DMS79 treated with DMSO at 0.1 percent for 48 hours (cell line): ENCODE data around the gene ERVMER34-1.

Experiments
- DNase-seq: peaks from one replicate; lab custom pipeline; 2025; lab: John Stamatoyannopoulos, UW

Gene ERVMER34-1

DNA sequence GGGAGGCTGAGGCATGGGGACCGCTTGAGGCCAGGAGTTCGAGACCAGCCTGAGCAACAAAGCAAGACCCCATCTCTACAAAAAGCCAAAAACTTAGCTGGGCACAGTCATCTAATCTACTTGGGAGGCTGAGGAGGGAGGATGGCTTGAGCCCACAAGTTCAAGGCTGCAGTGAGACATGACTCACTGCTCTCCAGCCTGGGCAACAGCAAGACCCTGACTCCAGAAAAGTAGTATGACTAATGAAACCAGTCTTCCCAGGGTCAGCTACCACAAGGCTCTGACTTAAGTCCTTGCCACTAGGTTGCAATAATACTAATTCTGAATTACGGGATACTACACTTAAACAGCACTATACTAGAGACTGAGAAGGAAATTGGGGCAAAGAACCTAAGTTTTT, 33.1 kb downstream of the ERVMER34-1 start:
- DNase-seq, result no peak

DNA sequence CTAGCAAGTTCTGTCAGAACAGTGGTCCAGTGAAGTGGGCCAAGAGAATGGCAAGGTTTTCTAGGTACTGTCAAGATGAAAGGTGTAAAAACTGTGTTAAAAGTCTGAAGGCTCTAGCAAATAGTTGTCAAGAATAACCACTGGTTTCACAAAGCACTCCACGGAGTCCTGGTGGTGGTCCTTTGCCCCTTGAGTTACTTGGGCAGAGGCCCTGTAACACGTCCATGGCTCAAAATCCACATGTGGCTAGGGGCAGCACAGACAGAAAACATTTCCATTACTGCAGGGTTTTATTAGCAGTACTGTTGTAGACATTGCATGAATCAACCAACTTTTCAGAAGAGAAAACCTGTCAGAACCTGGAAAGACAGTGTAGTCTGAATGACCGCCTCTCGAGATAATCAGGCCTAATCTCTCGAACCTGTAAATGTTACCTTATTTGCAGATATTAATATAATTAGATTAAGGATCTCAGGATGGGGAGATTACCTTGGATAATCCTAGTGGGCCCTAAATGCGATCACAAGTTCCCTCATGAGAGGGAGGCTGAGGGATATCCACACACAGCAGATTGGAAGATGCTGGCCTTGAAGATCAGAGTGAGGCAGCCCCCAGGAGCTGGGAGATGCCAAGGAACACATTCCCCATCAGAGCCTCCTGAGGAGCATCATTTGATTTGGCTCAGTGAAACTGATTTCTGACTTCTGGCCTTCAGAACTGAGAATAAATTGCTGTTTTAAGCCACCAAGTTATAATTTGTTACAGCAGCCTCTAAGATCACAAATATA, 34.7 kb downstream of the ERVMER34-1 start:
- DNase-seq, result no peak

DNA sequence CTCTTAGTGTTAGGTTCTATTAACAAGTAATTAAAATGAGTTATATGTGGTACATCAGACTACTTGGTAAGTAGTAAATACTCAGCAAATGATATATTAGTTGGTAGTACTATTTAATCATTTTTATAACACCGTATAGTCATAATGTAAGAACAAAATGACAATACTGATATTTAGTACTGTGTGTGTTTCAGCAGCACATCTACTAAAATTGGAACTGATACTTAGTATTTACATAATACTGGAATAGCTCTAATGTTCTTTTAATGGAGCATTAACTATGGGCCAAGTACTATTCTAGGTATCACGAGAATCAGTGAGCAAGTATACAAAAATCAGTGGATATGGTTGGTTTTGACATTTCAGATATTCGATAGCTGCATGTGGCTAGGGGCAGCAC, 35.3 kb downstream of the ERVMER34-1 start:
- no peak for DNase-seq

DNA sequence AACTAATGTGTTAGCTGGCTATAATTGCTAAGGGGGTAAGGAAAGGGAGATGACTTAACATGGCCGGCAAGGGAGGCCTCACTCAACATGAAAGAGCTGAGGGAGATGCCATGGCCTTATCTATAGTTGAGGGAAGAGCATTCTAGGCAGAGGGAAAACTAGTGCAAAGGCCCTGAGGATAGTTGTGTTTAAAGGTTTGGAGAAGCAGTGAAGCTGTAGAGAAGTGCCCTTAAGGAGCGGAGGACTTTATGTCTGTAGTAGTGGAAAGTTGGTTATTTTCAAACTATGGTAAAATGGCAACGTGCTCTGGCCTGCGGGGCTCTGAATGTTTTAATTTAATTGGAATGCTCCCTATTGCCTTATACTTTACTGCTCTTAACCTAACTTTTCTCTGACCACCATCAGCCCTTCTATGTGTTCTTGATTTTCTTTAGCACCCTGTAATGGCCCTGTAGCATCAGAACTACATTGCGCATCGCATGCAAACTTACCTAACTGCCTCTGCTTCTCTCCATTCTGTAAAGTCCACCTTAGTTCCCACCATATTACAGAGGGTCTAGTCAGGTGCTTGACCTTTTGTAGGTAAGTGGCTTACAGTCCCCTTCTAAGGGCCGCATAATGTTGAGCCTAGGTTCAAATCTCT, 35.8 kb downstream of the ERVMER34-1 start:
- DNase-seq, result no peak

GRCh38 chr4:52714597-52715254, 36.5 kb downstream of the ERVMER34-1 start:
- DNase-seq, result no peak

- DNase-seq, result no peak
Measured at GRCh38 chr4:52713456-52713937, 37.7 kb downstream of the ERVMER34-1 start.

DNA sequence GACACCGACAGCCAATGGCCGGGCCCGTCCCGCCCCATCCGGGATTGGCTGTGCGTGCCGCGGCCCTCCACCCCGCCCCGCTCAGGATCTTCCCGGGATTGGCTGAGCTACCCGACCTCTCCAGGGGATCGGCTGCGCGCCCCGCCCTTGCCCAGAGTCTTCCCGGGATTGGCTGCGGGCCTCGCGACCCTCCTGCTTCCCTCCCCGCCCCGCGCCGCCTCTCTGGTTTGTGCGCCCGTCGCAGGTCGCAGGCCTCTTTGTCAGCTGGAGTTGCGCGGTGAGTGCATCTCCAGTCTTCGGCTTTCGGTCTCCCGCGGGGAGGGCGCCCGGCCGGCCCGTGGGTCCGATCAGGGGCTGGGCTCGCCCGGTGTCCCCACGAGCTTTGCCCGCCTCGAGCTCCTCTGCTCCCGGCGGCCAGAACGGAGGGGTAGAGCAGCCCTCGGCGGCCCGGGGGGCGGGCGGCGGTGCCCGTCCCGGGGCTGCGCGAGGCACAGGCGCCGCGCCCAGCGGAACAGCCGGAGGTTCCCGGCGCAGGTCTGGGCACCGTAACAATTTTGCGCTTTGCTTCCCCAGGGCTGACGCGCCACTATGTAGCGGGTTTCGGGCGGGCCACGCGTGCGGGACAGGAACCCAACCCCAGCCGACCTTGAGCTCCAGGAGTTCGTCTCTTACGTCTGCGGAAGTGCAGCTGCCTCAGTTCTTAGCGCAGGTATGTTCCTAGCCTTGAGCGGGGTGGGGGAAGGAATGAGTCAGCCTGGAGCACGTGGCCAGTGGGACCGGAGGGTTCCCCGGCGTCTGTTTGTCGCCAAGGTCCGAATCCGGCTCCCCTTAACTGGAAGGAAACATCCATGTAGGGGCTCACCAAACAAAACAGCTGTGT, 38.7 kb downstream of the ERVMER34-1 start:
- peak; percentile 84 for DNase-seq

DNA sequence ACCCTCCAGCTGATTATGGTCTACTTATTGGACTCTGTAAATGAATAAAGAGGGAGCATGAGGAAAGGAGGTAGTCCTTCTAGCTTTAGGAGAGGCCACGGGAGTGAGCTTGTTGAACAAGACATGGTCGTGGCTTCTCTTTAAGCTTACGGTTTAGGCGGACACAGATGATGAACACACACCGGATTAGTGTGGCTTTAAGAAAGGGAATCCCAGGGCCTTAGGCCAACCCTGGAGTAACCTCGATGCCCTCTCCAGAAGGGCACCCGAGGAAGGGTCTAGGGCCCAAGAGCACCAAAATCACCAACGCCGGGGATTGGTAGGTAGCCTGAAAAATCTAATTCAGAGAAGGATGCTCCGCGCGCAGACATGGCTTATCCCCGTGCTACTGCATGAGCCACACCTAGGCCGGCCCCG, 39.4 kb downstream of the ERVMER34-1 start:
- no peak for DNase-seq

DNA sequence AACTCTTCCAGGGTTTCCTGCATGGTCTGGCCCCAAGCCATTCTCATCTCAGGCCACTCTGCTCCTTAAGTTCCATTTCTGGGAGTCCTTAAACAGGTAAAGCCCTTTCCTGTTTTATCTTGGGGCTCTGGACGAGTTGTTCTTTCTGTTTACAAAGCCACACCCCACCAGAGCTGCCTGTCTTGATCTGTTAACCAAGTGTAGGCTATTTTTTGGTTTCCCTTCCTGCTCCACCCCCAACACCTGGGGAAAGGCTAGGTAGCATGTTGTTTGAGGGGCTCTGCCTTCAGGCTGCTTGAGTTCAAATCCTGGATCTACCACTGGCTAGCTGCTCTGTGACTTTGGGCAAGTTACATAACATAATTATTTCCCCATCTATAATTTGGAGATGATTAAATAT, 40.0 kb downstream of the ERVMER34-1 start:
- DNase-seq, result no peak

DNA sequence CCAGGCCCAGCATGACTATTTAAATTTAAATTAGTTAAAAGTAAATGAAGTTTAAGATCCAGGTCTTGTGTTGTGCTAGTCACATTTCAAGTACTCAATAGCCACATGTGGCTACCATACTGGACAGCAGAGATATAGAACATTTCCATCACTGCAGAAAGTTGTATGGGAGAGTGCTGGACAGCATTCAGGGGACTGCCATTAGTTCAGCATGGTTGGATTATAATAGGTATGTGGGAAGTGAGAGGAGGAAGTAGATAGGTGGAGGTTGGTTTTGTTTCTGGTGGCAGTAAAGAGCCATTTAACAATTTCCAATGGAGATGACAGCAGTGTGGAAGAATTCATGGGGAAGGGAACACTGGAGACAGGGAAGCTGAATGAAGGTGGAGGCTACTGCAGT, 42.1 kb downstream of the ERVMER34-1 start:
- no peak for DNase-seq

DNA sequence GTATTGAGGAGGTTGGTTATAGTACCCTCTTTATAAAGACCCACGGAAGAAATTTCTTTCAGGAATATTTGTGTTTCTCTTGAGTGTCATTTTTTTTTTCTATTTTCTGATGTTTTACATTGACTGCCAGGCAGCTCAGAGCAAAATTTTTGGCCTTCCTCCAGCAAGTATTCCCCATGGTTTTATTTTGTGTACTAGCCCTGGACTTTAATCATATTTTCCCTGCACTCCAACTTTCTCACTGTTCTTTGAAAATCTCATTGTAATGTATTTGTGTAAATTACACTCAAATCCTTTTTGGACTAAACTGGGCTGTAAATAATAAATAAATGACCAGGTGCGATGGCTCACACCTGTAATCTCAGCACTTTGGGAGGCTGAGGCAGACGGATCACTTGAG, 46.6 kb downstream of the ERVMER34-1 start:
- peak; percentile 76 for DNase-seq

DNA sequence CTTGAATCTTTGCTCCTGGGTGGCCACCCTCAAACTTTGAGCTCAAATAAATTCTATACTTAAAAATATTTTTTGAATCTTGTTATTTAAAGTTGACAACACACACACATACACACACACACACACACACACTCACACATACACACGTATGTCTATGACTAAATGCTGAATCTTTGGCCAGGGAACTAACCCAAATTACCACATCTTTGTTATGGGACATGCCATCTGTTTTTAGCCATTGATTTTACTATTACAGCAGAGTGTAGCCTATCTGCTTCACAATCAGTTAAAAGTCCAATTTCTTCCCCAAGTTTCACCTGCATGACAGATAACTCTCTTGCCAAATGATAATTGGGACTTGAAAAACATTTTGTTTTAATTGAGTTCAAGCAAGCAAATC, 47.1 kb downstream of the ERVMER34-1 start:
- peak; percentile 63 for DNase-seq

DNA sequence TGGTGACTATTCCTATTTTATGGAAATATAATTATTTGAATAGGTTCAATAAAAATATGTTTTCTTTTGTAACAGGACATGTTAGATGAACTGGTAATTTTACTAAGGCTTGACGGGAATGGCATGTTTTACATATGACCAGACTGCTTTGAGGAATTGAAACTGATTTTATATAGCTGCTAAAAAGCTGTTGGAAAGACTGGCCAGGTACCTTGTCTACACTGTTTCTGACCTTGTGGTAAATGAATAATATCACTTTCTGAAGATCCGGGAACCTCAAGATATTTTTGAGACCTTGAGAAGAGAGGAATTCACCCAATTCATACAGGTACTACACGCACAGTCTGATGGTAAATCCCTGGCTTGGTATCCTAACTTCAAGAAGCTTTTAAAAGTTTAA, 50.0 kb downstream of the ERVMER34-1 start:
- no peak for DNase-seq

- DNase-seq, result no peak
Measured at GRCh38 chr4:52694936-52695335, 56.3 kb downstream of the ERVMER34-1 start.

DNA sequence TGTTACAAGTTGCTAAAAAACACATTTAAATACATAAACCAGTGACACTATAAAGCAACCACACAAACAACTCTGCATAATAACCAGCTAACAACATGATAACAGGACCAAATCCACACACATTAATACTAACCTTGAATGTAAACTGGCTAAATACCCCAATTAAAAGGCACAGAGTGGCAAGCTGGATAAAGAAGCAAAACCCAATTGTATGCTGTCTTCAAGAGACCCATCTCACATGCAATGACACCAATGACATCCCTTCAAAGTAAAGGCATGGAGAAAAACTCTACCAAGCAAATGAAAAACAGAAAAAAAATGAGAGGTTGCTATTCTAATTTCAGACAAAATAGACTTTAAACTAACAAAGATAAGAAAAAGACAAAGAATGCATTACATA, 57.7 kb downstream of the ERVMER34-1 start:
- no peak for DNase-seq
